ENCODE results near the gene SCARB1.

SCARB1 gene

GRCh38 chr12:124898923-124899294 lies 35.2 kb upstream of the SCARB1 start:
- no peak for DNase-seq
- Histone ChIP-seq H3K27ac (ENCODE audit: low read length) (no peak overlapping the region), H3K36me3 (replicated peaks; ENCODE audit: insufficient read depth, low read length) (no peaks in the 10 kb centered on the region), H2AFZ (ENCODE audit: low read length) (peak overlapping the region; percentile 24; the same call in 1 of the 2 replicates), H4K20me1 (ENCODE audit: insufficient read depth, low read length) (no peaks in the 10 kb centered on the region), H3K9ac (ENCODE audit: low read length) (no peak overlapping the region; the same call in 1 of the 2 replicates), H3K79me2 (ENCODE audit: low read length) (no peaks in the 10 kb centered on the region), H3K4me2 (ENCODE audit: low read depth, low read length) (peak overlapping the region; percentile 50; the same call in 1 of the 2 replicates), H3K4me3 (ENCODE audit: low read length) (peak overlapping the region; percentile 27; the same call in 1 of the 2 replicates), H3K27me3 (replicated peaks; ENCODE audit: insufficient read depth, low read length) (no peaks in the 10 kb centered on the region), H3K9me3 (replicated peaks; ENCODE audit: insufficient read depth, low read length) (no peaks in the 10 kb centered on the region), H3K4me1 (ENCODE audit: low read length) (no peaks in the 10 kb centered on the region), H3K9me2 (replicated peaks; ENCODE audit: insufficient read depth, low read length) (no peaks in the 10 kb centered on the region), H3F3A (ENCODE audit: insufficient read depth, low read length) (no peaks in the 10 kb centered on the region)
- TF ChIP-seq EZH2 (optimal IDR thresholded peaks at IDR 0.05; ENCODE audit: low read depth, low read length) (no peak), EZH2phosphoT487 (IDR thresholded peaks at IDR 0.05; ENCODE audit: low read length) (no peak)

GRCh38 chr12:124898200-124898922 lies 34.7 kb upstream of the SCARB1 start:
- Histone ChIP-seq H4K20me1 (ENCODE audit: insufficient read depth, low read length) (no peaks in the 10 kb centered on the region), H3K36me3 (replicated peaks; ENCODE audit: insufficient read depth, low read length) (no peaks in the 10 kb centered on the region), H3K4me3 (ENCODE audit: low read length) (peak overlapping the region; percentile 27; the same call in 1 of the 2 replicates), H3K79me2 (ENCODE audit: low read length) (no peaks in the 10 kb centered on the region), H3K9me2 (replicated peaks; ENCODE audit: insufficient read depth, low read length) (no peaks in the 10 kb centered on the region), H3K9me3 (replicated peaks; ENCODE audit: insufficient read depth, low read length) (no peaks in the 10 kb centered on the region), H2AFZ (ENCODE audit: low read length) (peak overlapping the region; percentile 24; the same call in 1 of the 2 replicates), H3K9ac (ENCODE audit: low read length) (no peak overlapping the region; the same call in 1 of the 2 replicates), H3K4me1 (ENCODE audit: low read length) (no peaks in the 10 kb centered on the region), H3K27ac (ENCODE audit: low read length) (no peak overlapping the region), H3F3A (ENCODE audit: insufficient read depth, low read length) (no peaks in the 10 kb centered on the region), H3K4me2 (ENCODE audit: low read depth, low read length) (peak overlapping the region; percentile 50; the same call in 1 of the 2 replicates), H3K27me3 (replicated peaks; ENCODE audit: insufficient read depth, low read length) (no peaks in the 10 kb centered on the region)
- no peak for TF ChIP-seq EZH2phosphoT487 (IDR thresholded peaks at IDR 0.05; ENCODE audit: low read length)
- peak; percentile 72 for TF ChIP-seq CTCF (IDR thresholded peaks at IDR 0.05; ENCODE audit: low read length)
- DNase-seq: peak; percentile 58

GRCh38 chr12:124896461-124896860 lies 32.8 kb upstream of the SCARB1 start:
- Histone ChIP-seq H3K79me2 (ENCODE audit: low read length) (no peaks in the 10 kb centered on the region), H3K4me3 (ENCODE audit: low read length) (no peak overlapping the region), H3K9ac (ENCODE audit: low read length) (no peak overlapping the region), H3F3A (ENCODE audit: insufficient read depth, low read length) (no peaks in the 10 kb centered on the region), H3K27me3 (replicated peaks; ENCODE audit: insufficient read depth, low read length) (no peaks in the 10 kb centered on the region), H3K27ac (ENCODE audit: low read length) (no peak overlapping the region), H3K9me3 (replicated peaks; ENCODE audit: insufficient read depth, low read length) (no peaks in the 10 kb centered on the region), H3K9me2 (replicated peaks; ENCODE audit: insufficient read depth, low read length) (no peaks in the 10 kb centered on the region), H3K4me1 (ENCODE audit: low read length) (no peaks in the 10 kb centered on the region), H2AFZ (ENCODE audit: low read length) (no peak overlapping the region), H3K4me2 (ENCODE audit: low read depth, low read length) (no peak overlapping the region), H4K20me1 (ENCODE audit: insufficient read depth, low read length) (no peaks in the 10 kb centered on the region), H3K36me3 (replicated peaks; ENCODE audit: insufficient read depth, low read length) (no peaks in the 10 kb centered on the region)
- TF ChIP-seq EZH2 (optimal IDR thresholded peaks at IDR 0.05; ENCODE audit: low read depth, low read length) (no peak), EZH2phosphoT487 (IDR thresholded peaks at IDR 0.05; ENCODE audit: low read length) (no peak), CTCF (IDR thresholded peaks at IDR 0.05; ENCODE audit: low read length) (no peak)
- no peak for DNase-seq
